Neural cell (in vitro differentiated cells): ENCODE results near the gene PCIF1. TPM values are rescaled to one million over a fixed set of nuclear protein-coding genes. Genes with fewer than 3 reads are reported as not detected.

Experiments used
- H2AFZ ChIP-seq: fragments of 200-600, 300-800 bp; sonication (generic), shearing (Covaris generic); 2 replicates; pipeline ENCODE4 v1.6.0; 2014; ENCODE audit warnings: low read depth, mild to moderate bottlenecking, antibody characterized with exemption, low read length, moderate library complexity
- H3F3A ChIP-seq: fragments of 200-600 bp; shearing (Covaris generic); 2 replicates; pipeline ENCODE4 v1.6.1; 2016; ENCODE audit warnings: mild to moderate bottlenecking, moderate library complexity, mixed read lengths, antibody characterized with exemption, low read length; ENCODE audit not compliant: insufficient read depth, poor library complexity, severe bottlenecking
- H3K27ac ChIP-seq: fragments of 200-600, 300-800 bp; sonication (generic), shearing (Covaris generic); 2 replicates; pipeline ENCODE4 v1.5.1; 2014; ENCODE audit warnings: mild to moderate bottlenecking, low read length, moderate library complexity
- H3K27me3 ChIP-seq: fragments of 300-800, 200-600 bp; sonication (generic), shearing (Covaris generic); 2 replicates; pipeline ENCODE4 v1.6.0; 2014; ENCODE audit warnings: mild to moderate bottlenecking, low read depth, low read length, moderate library complexity; ENCODE audit not compliant: insufficient read depth
- H3K36me3 ChIP-seq: fragments of 300-800, 200-600 bp; sonication (generic), shearing (Covaris generic); 2 replicates; pipeline ENCODE4 v1.5.1; 2014; ENCODE audit warnings: mild to moderate bottlenecking, antibody characterized with exemption, low read length, moderate library complexity; ENCODE audit not compliant: insufficient read depth
- H3K4me2 ChIP-seq: fragments of 300-800, 200-600 bp; sonication (generic), shearing (Covaris generic); 2 replicates; pipeline ENCODE4 v1.6.0; 2014; ENCODE audit warnings: mild to moderate bottlenecking, low read length
- H3K4me3 ChIP-seq: fragments of 300-800, 200-600 bp; sonication (generic), shearing (Covaris generic); 2 replicates; pipeline ENCODE4 v1.5.1; 2014; ENCODE audit warnings: mild to moderate bottlenecking, low read length, moderate library complexity
- H3K79me2 ChIP-seq: fragments of 200-600 bp; shearing (Covaris generic); replicated peaks from 2 replicates; pipeline ENCODE4 v1.6.0; 2014; ENCODE audit warnings: mild to moderate bottlenecking, low read length, moderate library complexity; ENCODE audit not compliant: insufficient read depth
- H3K9ac ChIP-seq: fragments of 300-800, 200-600 bp; sonication (generic), shearing (Covaris generic); 2 replicates; pipeline ENCODE4 v1.6.1; 2016; ENCODE audit warnings: mild to moderate bottlenecking, low read length, mixed read lengths
- H3K9me2 ChIP-seq: fragments of 200-600 bp; shearing (Covaris generic); 2 replicates; pipeline ENCODE4 v1.6.1; 2016; ENCODE audit warnings: mild to moderate bottlenecking, low read length, mixed read lengths; ENCODE audit not compliant: insufficient read depth
- H3K9me3 ChIP-seq: fragments of 200-600, 300-800 bp; sonication (generic), shearing (Covaris generic); 2 replicates; pipeline ENCODE4 v1.6.1; 2016; ENCODE audit warnings: mild to moderate bottlenecking, mixed run types, low read length, moderate library complexity, mixed read lengths
- H4K20me1 ChIP-seq: fragments of 200-600 bp; shearing (Covaris generic); 2 replicates; pipeline ENCODE4 v1.6.1; 2016; ENCODE audit warnings: mild to moderate bottlenecking, mixed run types; ENCODE audit not compliant: insufficient read depth
- CTCF ChIP-seq: fragments of 450-650 bp; IDR thresholded peaks from 2 replicates; pipeline ENCODE4 v1.5.1; 2014; ENCODE audit warnings: antibody characterized with exemption, mild to moderate bottlenecking, moderate library complexity; ENCODE audit not compliant: poor library complexity, severe bottlenecking
- EP300 ChIP-seq: fragments of 450-650 bp; conservative IDR thresholded peaks from 2 replicates; pipeline ENCODE4 v1.6.1; 2014; ENCODE audit warnings: antibody characterized with exemption, mild to moderate bottlenecking, moderate library complexity; ENCODE audit not compliant: poor library complexity, severe bottlenecking
- EZH2 ChIP-seq: fragments of 200-600, 300-800 bp; shearing (Covaris generic), sonication (generic); IDR thresholded peaks from 2 replicates; pipeline ENCODE4 v1.6.1; 2014; ENCODE audit warnings: antibody characterized with exemption, low read length, borderline replicate concordance, mild to moderate bottlenecking; ENCODE audit not compliant: insufficient read depth, poor library complexity, severe bottlenecking
- MXI1 ChIP-seq: fragments of 450-650 bp; conservative IDR thresholded peaks from 2 replicates; pipeline ENCODE4 v1.6.1; 2014; ENCODE audit warnings: antibody characterized with exemption, mild to moderate bottlenecking; ENCODE audit not compliant: poor library complexity, severe bottlenecking
- POLR2AphosphoS5 ChIP-seq: IDR thresholded peaks from 2 replicates; pipeline ENCODE4 v1.6.1; 2012
- RAD21 ChIP-seq: fragments of 450-650 bp; conservative IDR thresholded peaks from 2 replicates; pipeline ENCODE4 v1.6.1; 2014; ENCODE audit warnings: antibody characterized with exemption, mild to moderate bottlenecking, moderate library complexity
- REST ChIP-seq: IDR thresholded peaks from 2 replicates; pipeline ENCODE4 v1.6.1; 2012; ENCODE audit warnings: borderline replicate concordance
- SMC3 ChIP-seq: fragments of 450-650 bp; conservative IDR thresholded peaks from 2 replicates; pipeline ENCODE4 v1.6.1; 2014; ENCODE audit warnings: antibody characterized with exemption, mild to moderate bottlenecking, moderate library complexity; ENCODE audit not compliant: poor library complexity
- TAF1 ChIP-seq: IDR thresholded peaks from 2 replicates; pipeline ENCODE4 v1.6.1; 2012; ENCODE audit warnings: low read depth
- polyA plus RNA-seq: library from polyadenylated mRNA; depleted of rRNA; stranded (reverse); fragments of >200 nt; gene quantifications from 2 replicates; pipeline ENCODE4 v1.2.3, GENCODE V29; 2014

The PCIF1 gene
- polyA plus RNA-seq, 1 donor from 2014 or later = 28.3 TPM

GRCh38 chr20:45897692-45898091 lies 36.8 kb upstream of the PCIF1 start:
- no peaks in the 10 kb centered on the region for H3K9me3 ChIP-seq
- H3K79me2 ChIP-seq = no peaks in the 10 kb centered on the region
- H3K4me3 ChIP-seq = no peak overlapping the region
- no peak overlapping the region for H3K4me2 ChIP-seq
- no peaks in the 10 kb centered on the region for H4K20me1 ChIP-seq
- no peak overlapping the region for H3K9ac ChIP-seq
- H3K27ac ChIP-seq = no peak overlapping the region
- H3K9me2 ChIP-seq = no peaks in the 10 kb centered on the region
- no peaks in the 10 kb centered on the region for H3K36me3 ChIP-seq
- no peak overlapping the region for H2AFZ ChIP-seq
- H3K27me3 ChIP-seq = no peaks in the 10 kb centered on the region
- TF ChIP-seq TAF1 (no peak), SMC3 (no peak), CTCF (no peak), RAD21 (no peak), REST (no peak), EZH2 (no peak), POLR2AphosphoS5 (no peak), MXI1 (no peak), EP300 (no peak)
- H3F3A ChIP-seq = no peaks in the 10 kb centered on the region

- no peak for TF ChIP-seq EP300
- TF ChIP-seq CTCF = no peak
- TF ChIP-seq REST = no peak
- no peak for TF ChIP-seq POLR2AphosphoS5
- no peak for TF ChIP-seq RAD21
- TF ChIP-seq TAF1 = no peak
- no peak for TF ChIP-seq MXI1
- no peak for TF ChIP-seq EZH2
- TF ChIP-seq SMC3 = no peak
- no peaks in the 10 kb centered on the region for H3K79me2 ChIP-seq
- H3K9me3 ChIP-seq = no peaks in the 10 kb centered on the region
- H3K9me2 ChIP-seq = no peaks in the 10 kb centered on the region
- no peak overlapping the region for H3K4me3 ChIP-seq
- H4K20me1 ChIP-seq = no peaks in the 10 kb centered on the region
- no peak overlapping the region for H3K4me2 ChIP-seq
- H2AFZ ChIP-seq = no peak overlapping the region
- no peaks in the 10 kb centered on the region for H3F3A ChIP-seq
- H3K27me3 ChIP-seq = no peaks in the 10 kb centered on the region
- H3K36me3 ChIP-seq = no peaks in the 10 kb centered on the region
- no peak overlapping the region for H3K27ac ChIP-seq
- no peak overlapping the region for H3K9ac ChIP-seq
Measured at GRCh38 chr20:45898285-45898684, 36.2 kb upstream of the PCIF1 start.
